SU-DHL-6 (cell line): ENCODE measurements around the gene TLR10.
A peak's percentile ranks its signal among the peaks of the same experiment; 100 is the strongest.
"Not testable (repeated sequence)": the region's sequence is repeated elsewhere in the genome, so short reads cannot be mapped to it uniquely, and the experiment has no call there.

Source experiments
- H2AFZ ChIP-seq: fragments of 200-600 bp; sonication (generic); 2 replicates; pipeline ENCODE4 v1.6.1; 2014; ENCODE audit warnings: low read depth, mild to moderate bottlenecking, moderate library complexity, mixed read lengths, antibody characterized with exemption, low read length; ENCODE audit not compliant: severe bottlenecking
- H3F3A ChIP-seq: fragments of 200-600 bp; shearing (Covaris generic); 2 replicates; pipeline ENCODE4 v1.6.0; 2016; ENCODE audit warnings: antibody characterized with exemption, mild to moderate bottlenecking; ENCODE audit not compliant: insufficient read depth
- H3K27ac ChIP-seq: fragments of 200-600 bp; sonication (generic); 2 replicates; pipeline ENCODE4 v1.5.1; 2016; ENCODE audit warnings: low read depth, mild to moderate bottlenecking, low read length, moderate library complexity, mixed read lengths
- H3K27me3 ChIP-seq: fragments of 200-600 bp; sonication (generic), shearing (Covaris generic); 2 replicates; pipeline ENCODE4 v1.6.0; 2014; ENCODE audit warnings: mild to moderate bottlenecking, low read length
- H3K36me3 ChIP-seq: fragments of 200-600 bp; sonication (generic); 2 replicates; pipeline ENCODE4 v1.6.1; 2014; ENCODE audit warnings: mild to moderate bottlenecking, low read length, mixed read lengths
- H3K4me2 ChIP-seq: fragments of 300-600, 200-600 bp; shearing (Covaris generic), sonication (generic); 2 replicates; pipeline ENCODE4 v1.6.0; 2014; ENCODE audit warnings: low read length, low read depth, mild to moderate bottlenecking; ENCODE audit not compliant: poor library complexity, severe bottlenecking
- H3K4me3 ChIP-seq: fragments of 200-600 bp; sonication (generic); 2 replicates; pipeline ENCODE4 v1.5.1; 2014; ENCODE audit warnings: antibody characterized with exemption, low read length, mild to moderate bottlenecking, mixed read lengths; ENCODE audit not compliant: insufficient read depth, poor library complexity, severe bottlenecking
- H3K79me2 ChIP-seq: fragments of 200-600 bp; sonication (generic); 2 replicates; pipeline ENCODE4 v1.6.1; 2014; ENCODE audit warnings: mild to moderate bottlenecking, low read length, moderate library complexity; ENCODE audit not compliant: insufficient read depth
- H3K9ac ChIP-seq: fragments of 200-600 bp; sonication (generic); 2 replicates; pipeline ENCODE4 v1.7.0; 2014; ENCODE audit warnings: mild to moderate bottlenecking, low read length
- H3K9me2 ChIP-seq: fragments of 200-600 bp; sonication (generic); replicated peaks from 2 replicates; pipeline ENCODE4 v1.6.1; 2014; ENCODE audit warnings: low read length; ENCODE audit not compliant: insufficient read depth
- H3K9me3 ChIP-seq: fragments of 200-600 bp; sonication (generic); 2 replicates; pipeline ENCODE4 v1.6.1; 2014; ENCODE audit warnings: low read length, mixed read lengths; ENCODE audit not compliant: insufficient read depth
- H4K20me1 ChIP-seq: fragments of 200-600 bp; sonication (generic); 2 replicates; pipeline ENCODE4 v1.6.1; 2014; ENCODE audit warnings: low read depth, mild to moderate bottlenecking, antibody characterized with exemption, low read length, moderate library complexity, mixed read lengths
- CTCF ChIP-seq: fragments of 200-600 bp; sonication (generic); IDR thresholded peaks from one replicate; pipeline ENCODE4 v1.5.1; 2017; ENCODE audit warnings: antibody characterized with exemption, mild to moderate bottlenecking, low read length, moderate library complexity; ENCODE audit not compliant: insufficient read depth, poor library complexity, severe bottlenecking
- EZH2phosphoT487 ChIP-seq: fragments of 200-600 bp; sonication (generic), shearing (Covaris generic); conservative IDR thresholded peaks from 2 replicates; pipeline ENCODE4 v1.6.1; 2018; ENCODE audit warnings: mild to moderate bottlenecking, antibody characterized with exemption, low read length, moderate library complexity, mixed read lengths

Gene TLR10

GRCh38 chr4:38779790-38780189, 3.0 kb downstream of the TLR10 start:
- H3K27me3 ChIP-seq, result no peaks in the 10 kb centered on the region
- peaks cover 41% of the 10 kb centered on the region for H3F3A ChIP-seq
- H3K9me2 ChIP-seq, result no peaks in the 10 kb centered on the region
- peaks cover 5% of the 10 kb centered on the region; the same call in 1 of the 2 replicates for H3K9me3 ChIP-seq
- no peak overlapping the region for H2AFZ ChIP-seq
- peak overlapping the region; percentile 80 for H3K9ac ChIP-seq
- TF ChIP-seq EZH2phosphoT487 (no peak), CTCF (no peak)
- peak overlapping the region; percentile 12 for H3K4me3 ChIP-seq
- H3K27ac ChIP-seq, result peak overlapping the region; percentile 100
- peaks cover 53% of the 10 kb centered on the region for H3K36me3 ChIP-seq
- peak overlapping the region; percentile 99 for H3K4me2 ChIP-seq
- H3K79me2 ChIP-seq, result peaks cover 78% of the 10 kb centered on the region
- H4K20me1 ChIP-seq, result no peaks in the 10 kb centered on the region

- H3K27ac ChIP-seq, H3K27me3 ChIP-seq, H3K9me3 ChIP-seq, H3K4me2 ChIP-seq, H3K9ac ChIP-seq, H3K9me2 ChIP-seq, H3K4me3 ChIP-seq, H4K20me1 ChIP-seq, H2AFZ ChIP-seq: not testable (repeated sequence)
- peaks cover 72% of the 10 kb centered on the region for H3K36me3 ChIP-seq
- H3K79me2 ChIP-seq, result peaks cover 97% of the 10 kb centered on the region
- H3F3A ChIP-seq, result peaks cover 50% of the 10 kb centered on the region
Observed at GRCh38 chr4:38777925-38778324, 4.9 kb downstream of the TLR10 start.

GRCh38 chr4:38775326-38775725, 7.5 kb downstream of the TLR10 start:
- Histone ChIP-seq H3K79me2 (peaks cover 77% of the 10 kb centered on the region), H3K4me3 (no peak overlapping the region), H3K36me3 (peaks cover 67% of the 10 kb centered on the region), H3K9ac (no peak overlapping the region), H3F3A (peaks cover 37% of the 10 kb centered on the region), H3K27ac (0 out of 2 replicates have a peak overlapping the region, but pooled peaks have one; percentile 16), H4K20me1 (no peaks in the 10 kb centered on the region), H3K4me2 (no peak overlapping the region), H2AFZ (no peak overlapping the region), H3K27me3 (no peaks in the 10 kb centered on the region), H3K9me3 (peaks cover 5% of the 10 kb centered on the region; the same call in 1 of the 2 replicates), H3K9me2 (no peaks in the 10 kb centered on the region)
- TF ChIP-seq EZH2phosphoT487 (no peak), CTCF (no peak)

GRCh38 chr4:38774181-38774955, 8.4 kb downstream of the TLR10 start:
- H3K9me3 ChIP-seq, result peaks cover 5% of the 10 kb centered on the region; the same call in 1 of the 2 replicates
- TF ChIP-seq EZH2phosphoT487 (no peak), CTCF (no peak)
- H3F3A ChIP-seq, result peaks cover 47% of the 10 kb centered on the region
- H3K36me3 ChIP-seq, result peaks cover 59% of the 10 kb centered on the region
- H4K20me1 ChIP-seq, result no peaks in the 10 kb centered on the region
- no peak overlapping the region for H3K4me2 ChIP-seq
- H3K27me3 ChIP-seq, result no peaks in the 10 kb centered on the region
- H3K4me3 ChIP-seq, result no peak overlapping the region
- H3K9me2 ChIP-seq, result no peaks in the 10 kb centered on the region
- peaks cover 68% of the 10 kb centered on the region for H3K79me2 ChIP-seq
- no peak overlapping the region for H3K9ac ChIP-seq
- H2AFZ ChIP-seq, result no peak overlapping the region
- H3K27ac ChIP-seq, result no peak overlapping the region; the same call in 1 of the 2 replicates

GRCh38 chr4:38770281-38770680, 12.5 kb downstream of the TLR10 start:
- Histone ChIP-seq H3F3A (peaks cover 53% of the 10 kb centered on the region), H3K4me2 (peak overlapping the region; percentile 27), H3K36me3 (peaks cover 29% of the 10 kb centered on the region), H3K9ac (0 out of 2 replicates have a peak overlapping the region, but pooled peaks have one; percentile 4), H3K79me2 (peaks cover 32% of the 10 kb centered on the region), H3K27ac (peak overlapping the region; percentile 74)
- not testable (repeated sequence) for H3K27me3 ChIP-seq, H4K20me1 ChIP-seq, H3K4me3 ChIP-seq, H2AFZ ChIP-seq, H3K9me2 ChIP-seq, H3K9me3 ChIP-seq
